Nephron progenitor cell (in vitro differentiated cells): ENCODE results near the gene CEP131.

Experiments
- DNase-seq: peaks from one replicate; pipeline ENCODE4 v3.0.0; 2021
- H3K27ac Mint-ChIP-seq: 2 replicates; pipeline ENCODE4 v1.8.0; 2021; ENCODE audit warnings: mild to moderate bottlenecking, moderate library complexity, mixed read lengths
- H3K27me3 Mint-ChIP-seq: 2 replicates; pipeline ENCODE4 v1.8.0; 2021; ENCODE audit warnings: mild to moderate bottlenecking, low read depth, mixed read lengths; ENCODE audit not compliant: poor library complexity
- H3K36me3 Mint-ChIP-seq: 2 replicates; pipeline ENCODE4 v1.8.0; 2021; ENCODE audit warnings: low read depth, mixed read lengths
- H3K4me1 Mint-ChIP-seq: 2 replicates; pipeline ENCODE4 v1.8.0; 2021; ENCODE audit warnings: mixed read lengths
- H3K4me3 Mint-ChIP-seq: 2 replicates; pipeline ENCODE4 v1.8.0; 2021; ENCODE audit warnings: mild to moderate bottlenecking, moderate library complexity, mixed read lengths
- H3K9me3 Mint-ChIP-seq: 2 replicates; pipeline ENCODE4 v1.8.0; 2021; ENCODE audit warnings: mild to moderate bottlenecking, moderate library complexity, mixed read lengths
- CTCF ChIP-seq: fragments of 200-600 bp; sonication (generic); IDR thresholded peaks from 2 replicates; pipeline ENCODE4 v1.5.0; 2021; ENCODE audit warnings: antibody characterized with exemption

CEP131 gene

GRCh38 chr17:81206166-81206565 is 16.6 kb downstream of the CEP131 start:
- H3K27ac Mint-ChIP-seq = no peak overlapping the region
- no peaks in the 10 kb centered on the region for H3K9me3 Mint-ChIP-seq
- H3K27me3 Mint-ChIP-seq = no peaks in the 10 kb centered on the region
- no peak for DNase-seq
- no peak for TF ChIP-seq CTCF
- H3K36me3 Mint-ChIP-seq = peaks cover 11% of the 10 kb centered on the region
- no peak overlapping the region for H3K4me3 Mint-ChIP-seq
- peaks cover 4% of the 10 kb centered on the region for H3K4me1 Mint-ChIP-seq

GRCh38 chr17:81204578-81204977 is 18.2 kb downstream of the CEP131 start:
- H3K4me3 Mint-ChIP-seq = no peak overlapping the region
- no peak for DNase-seq
- H3K4me1 Mint-ChIP-seq = no peaks in the 10 kb centered on the region
- no peak overlapping the region for H3K27ac Mint-ChIP-seq
- no peaks in the 10 kb centered on the region for H3K27me3 Mint-ChIP-seq
- no peak for TF ChIP-seq CTCF
- peaks cover 11% of the 10 kb centered on the region for H3K36me3 Mint-ChIP-seq
- H3K9me3 Mint-ChIP-seq = no peaks in the 10 kb centered on the region

GRCh38 chr17:81203136-81203535 is 19.6 kb downstream of the CEP131 start:
- H3K9me3 Mint-ChIP-seq = no peaks in the 10 kb centered on the region
- H3K27me3 Mint-ChIP-seq = no peaks in the 10 kb centered on the region
- H3K4me1 Mint-ChIP-seq = no peaks in the 10 kb centered on the region
- H3K36me3 Mint-ChIP-seq = peaks cover 11% of the 10 kb centered on the region
- H3K27ac Mint-ChIP-seq = no peak overlapping the region
- DNase-seq = no peak
- no peak overlapping the region for H3K4me3 Mint-ChIP-seq
- no peak for TF ChIP-seq CTCF

GRCh38 chr17:81202318-81202717 is 20.4 kb downstream of the CEP131 start:
- DNase-seq = no peak
- H3K4me1 Mint-ChIP-seq = no peaks in the 10 kb centered on the region
- TF ChIP-seq CTCF = no peak
- H3K9me3 Mint-ChIP-seq = no peaks in the 10 kb centered on the region
- H3K27me3 Mint-ChIP-seq = no peaks in the 10 kb centered on the region
- no peak overlapping the region for H3K4me3 Mint-ChIP-seq
- peaks cover 11% of the 10 kb centered on the region for H3K36me3 Mint-ChIP-seq
- H3K27ac Mint-ChIP-seq = no peak overlapping the region

- H3K27ac Mint-ChIP-seq = no peak overlapping the region
- no peaks in the 10 kb centered on the region for H3K27me3 Mint-ChIP-seq
- TF ChIP-seq CTCF = peak; percentile 49
- H3K4me3 Mint-ChIP-seq = no peak overlapping the region
- H3K4me1 Mint-ChIP-seq = no peaks in the 10 kb centered on the region
- DNase-seq = peak; percentile 45
- peaks cover 11% of the 10 kb centered on the region for H3K36me3 Mint-ChIP-seq
- H3K9me3 Mint-ChIP-seq = no peaks in the 10 kb centered on the region
Observed at GRCh38 chr17:81200695-81201580, 21.8 kb downstream of the CEP131 start.

GRCh38 chr17:81200201-81200600 is 22.6 kb downstream of the CEP131 start:
- H3K27me3 Mint-ChIP-seq = no peaks in the 10 kb centered on the region
- no peaks in the 10 kb centered on the region for H3K9me3 Mint-ChIP-seq
- no peak overlapping the region for H3K27ac Mint-ChIP-seq
- TF ChIP-seq CTCF = no peak
- DNase-seq = no peak
- H3K36me3 Mint-ChIP-seq = peaks cover 11% of the 10 kb centered on the region
- H3K4me3 Mint-ChIP-seq = no peak overlapping the region
- H3K4me1 Mint-ChIP-seq = no peaks in the 10 kb centered on the region
